HUES64 (cell line): Measurements from ENCODE around the gene EEA1.
"Not testable (repeated sequence)": the region's sequence is repeated elsewhere in the genome, so short reads cannot be mapped to it uniquely, and the experiment has no call there.

ENCODE experiments used
- H3K27ac ChIP-seq: 2 replicates; pipeline ENCODE4 v1.7.0; 2013; ENCODE audit warnings: low read depth, low read length, inconsistent platforms
- H3K27me3 ChIP-seq: 2 replicates; pipeline ENCODE4 v1.6.1; 2013; ENCODE audit warnings: mild to moderate bottlenecking, low read length; ENCODE audit not compliant: insufficient read depth
- H3K36me3 ChIP-seq: 2 replicates; pipeline ENCODE4 v1.6.1; 2013; ENCODE audit warnings: mild to moderate bottlenecking, low read length; ENCODE audit not compliant: insufficient read depth
- H3K4me1 ChIP-seq: 2 replicates; pipeline ENCODE4 v1.6.1; 2013; ENCODE audit warnings: mild to moderate bottlenecking, low read length, moderate library complexity; ENCODE audit not compliant: insufficient read depth
- H3K4me3 ChIP-seq: 2 replicates; pipeline ENCODE4 v1.5.1; 2013; ENCODE audit warnings: mild to moderate bottlenecking, low read length, moderate library complexity
- H3K9ac ChIP-seq: 2 replicates; pipeline ENCODE4 v1.6.1; 2013; ENCODE audit warnings: mild to moderate bottlenecking, low read depth, low read length
- H3K9me3 ChIP-seq: 2 replicates; pipeline ENCODE4 v1.6.1; 2013; ENCODE audit warnings: low read depth, low read length; ENCODE audit not compliant: insufficient read depth
- WGBS: fragments of 150-250, 120-280 bp; methylation state at CpG from one replicate; pipeline ENCODE4 v1.1.7; 2013; ENCODE audit warnings: missing lambda C conversion rate; 5-methylcytosine and 5-hydroxymethylcytosine counted together

EEA1 gene

DNA sequence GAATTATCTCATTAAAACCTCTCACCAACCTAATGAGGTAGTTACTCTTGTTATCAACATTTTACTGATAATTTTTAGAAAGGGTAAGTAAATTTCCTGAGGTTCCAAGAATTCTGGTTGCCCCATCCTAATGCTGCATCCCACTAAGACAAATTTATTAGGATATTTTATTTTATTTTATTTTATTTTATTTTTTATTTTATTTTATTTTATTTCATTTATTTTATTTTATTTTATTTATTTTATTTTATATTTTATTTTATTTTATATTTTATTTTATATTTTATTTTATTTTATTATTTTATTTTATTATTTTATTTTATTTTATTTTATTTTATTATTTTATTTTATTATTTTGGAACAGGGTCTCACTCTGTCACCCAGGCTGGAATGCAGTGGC, 179.4 kb downstream of the EEA1 start:
- not testable (repeated sequence) for H3K27me3 ChIP-seq, H3K4me1 ChIP-seq, H3K4me3 ChIP-seq, H3K9me3 ChIP-seq, H3K9ac ChIP-seq, H3K36me3 ChIP-seq, H3K27ac ChIP-seq

DNA sequence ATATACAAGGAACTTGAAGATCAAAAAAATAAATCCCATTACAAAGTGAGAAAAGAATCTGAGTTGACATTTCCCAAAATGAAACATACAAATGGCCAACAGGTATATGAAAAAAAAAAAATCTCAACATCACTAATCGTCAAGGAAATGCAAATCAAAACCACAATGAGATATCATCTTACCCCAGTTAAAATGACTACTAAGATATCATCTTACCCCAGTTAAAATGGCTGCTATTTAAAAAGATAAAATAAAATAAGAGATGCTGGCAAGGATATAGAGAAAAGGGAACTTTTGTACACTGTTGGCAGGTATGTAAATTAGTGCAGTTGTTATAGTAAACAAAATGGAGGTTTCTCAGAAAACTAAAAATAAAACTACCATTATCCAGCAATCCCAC, 181.9 kb downstream of the EEA1 start:
- H3K4me1 ChIP-seq, result no peaks in the 10 kb centered on the region
- no peak overlapping the region for H3K9ac ChIP-seq
- H3K9me3 ChIP-seq, result no peaks in the 10 kb centered on the region
- 100% methylated on average over 1 of the region's 1 CpG for whole genome bisulfite sequencing
- H3K36me3 ChIP-seq, result no peaks in the 10 kb centered on the region
- H3K27me3 ChIP-seq, result no peaks in the 10 kb centered on the region
- no peak overlapping the region for H3K4me3 ChIP-seq
- no peak overlapping the region for H3K27ac ChIP-seq

GRCh38 chr12:92745856-92746550, 183.1 kb downstream of the EEA1 start:
- no peak overlapping the region for H3K27ac ChIP-seq
- H3K4me1 ChIP-seq, result no peaks in the 10 kb centered on the region
- no peak overlapping the region for H3K9ac ChIP-seq
- WGBS, result 86% methylated on average over 4 of the region's 4 CpGs
- no peaks in the 10 kb centered on the region for H3K9me3 ChIP-seq
- H3K4me3 ChIP-seq, result no peak overlapping the region
- no peaks in the 10 kb centered on the region for H3K36me3 ChIP-seq
- no peaks in the 10 kb centered on the region for H3K27me3 ChIP-seq

DNA sequence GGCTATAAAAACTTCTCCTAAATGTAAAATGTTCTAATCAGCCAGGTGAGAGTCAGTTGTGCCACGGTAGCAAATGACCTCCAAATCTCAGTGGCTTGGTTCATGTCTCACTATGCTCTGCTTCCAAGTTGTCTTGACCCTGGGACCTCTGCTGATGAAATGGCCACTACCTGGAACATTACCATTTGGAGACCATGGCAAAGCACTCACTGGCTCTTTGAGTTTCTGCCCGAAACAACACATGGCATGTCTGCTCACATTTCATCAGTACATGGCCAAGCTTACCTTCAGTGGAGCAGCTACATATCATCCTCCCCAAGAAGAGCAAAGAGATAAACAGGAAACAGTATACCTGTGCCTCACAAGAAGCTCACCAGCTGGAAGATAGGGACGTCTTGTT, 186.1 kb downstream of the EEA1 start:
- Histone ChIP-seq H3K36me3 (no peaks in the 10 kb centered on the region), H3K4me3 (no peak overlapping the region), H3K27me3 (no peaks in the 10 kb centered on the region), H3K9me3 (no peaks in the 10 kb centered on the region), H3K4me1 (no peaks in the 10 kb centered on the region), H3K9ac (no peak overlapping the region), H3K27ac (no peak overlapping the region)
- 95% methylated on average over 3 of the region's 3 CpGs for WGBS

DNA sequence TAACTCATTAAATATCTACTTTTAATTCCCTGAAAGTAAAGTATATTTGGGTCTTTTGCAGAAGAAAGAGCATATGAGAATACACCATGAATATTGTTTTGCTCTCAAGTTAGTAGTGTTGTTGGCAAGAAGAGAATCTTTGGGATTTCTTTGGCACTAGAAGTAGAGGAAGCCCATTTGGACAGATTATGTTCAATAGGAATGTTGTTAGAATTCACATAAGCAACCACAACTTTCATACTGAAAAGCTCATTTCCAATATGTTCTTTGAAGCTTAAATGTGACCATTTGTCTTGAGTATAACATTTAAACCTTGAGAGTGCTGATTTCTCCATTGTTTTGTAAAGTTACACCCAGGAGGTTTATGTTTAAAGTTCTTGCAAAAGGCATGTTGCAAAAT, 188.7 kb downstream of the EEA1 start:
- no peak overlapping the region for H3K9ac ChIP-seq

DNA sequence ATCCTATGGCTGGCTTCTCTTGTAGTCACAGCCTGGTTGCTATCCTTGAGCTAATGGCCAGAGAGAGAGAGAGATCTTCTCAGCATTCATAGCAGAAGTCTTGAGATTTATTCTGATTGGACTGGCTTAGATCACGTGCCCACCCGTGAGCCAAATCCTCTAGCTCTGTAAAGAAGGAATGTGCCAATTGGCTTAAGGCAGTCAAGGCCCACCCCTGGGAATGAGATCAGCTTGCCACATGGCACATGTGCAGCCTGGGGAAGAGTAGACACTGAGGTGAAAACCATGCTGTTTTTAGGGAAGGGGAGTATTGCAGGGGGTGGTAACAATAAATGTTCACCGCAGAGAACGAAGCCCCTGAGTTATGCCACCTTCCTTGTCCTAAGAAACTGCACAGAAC, 190.0 kb downstream of the EEA1 start:
- WGBS, result 92% methylated on average over 4 of the region's 4 CpGs

More for the DNA sequence above, 188.7 kb downstream of the EEA1 start:
- Histone ChIP-seq H3K4me3 (no peak overlapping the region), H3K27ac (no peak overlapping the region), H3K9me3 (no peaks in the 10 kb centered on the region), H3K4me1 (no peaks in the 10 kb centered on the region), H3K36me3 (no peaks in the 10 kb centered on the region), H3K27me3 (no peaks in the 10 kb centered on the region)

DNA sequence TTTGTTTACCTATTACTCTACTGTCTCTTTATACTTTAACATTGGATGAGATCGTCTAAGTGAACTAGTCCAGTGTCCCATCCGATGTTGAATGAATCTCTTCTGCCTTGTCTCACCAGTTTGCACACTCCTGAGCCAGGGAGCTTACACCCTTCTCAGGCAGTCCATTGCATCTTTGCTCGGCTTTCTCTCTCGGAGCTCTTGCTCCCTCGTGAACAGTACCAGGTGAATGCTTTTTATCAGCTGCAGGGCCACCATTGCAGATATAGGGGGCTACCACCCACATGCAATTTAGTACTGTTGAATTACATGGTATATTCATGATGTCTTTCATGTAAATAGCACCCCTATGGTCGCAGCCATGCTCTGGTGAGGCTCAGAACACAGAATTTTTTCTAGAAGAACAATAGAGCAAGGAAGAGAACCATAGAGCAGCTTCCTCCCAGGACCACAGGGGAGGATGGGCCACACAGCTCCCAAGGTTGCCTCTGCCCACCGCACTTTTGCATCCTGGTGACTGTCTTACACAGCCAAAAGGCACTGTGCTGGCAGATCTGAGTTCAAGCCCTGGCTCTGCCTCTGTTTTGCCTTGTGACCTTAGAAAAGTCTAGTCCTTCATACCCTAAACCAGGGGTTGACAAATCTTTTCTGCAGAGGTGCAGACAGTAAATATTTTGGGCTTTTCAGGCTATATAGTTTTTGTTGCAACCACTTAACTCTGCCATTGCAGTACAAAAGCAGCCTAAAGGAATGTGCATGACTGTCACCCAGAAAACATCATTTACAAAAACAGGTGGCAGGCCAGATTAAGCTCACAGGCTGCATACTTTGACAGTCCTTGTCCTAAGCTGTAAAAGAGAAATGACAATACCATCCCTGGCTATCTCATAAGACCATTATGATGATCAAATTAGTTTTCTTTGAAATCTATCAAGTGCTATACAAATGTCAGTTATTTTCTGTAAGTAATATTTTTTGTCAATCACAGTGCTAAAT, 190.9 kb downstream of the EEA1 start:
- H3K9me3 ChIP-seq, result no peaks in the 10 kb centered on the region
- no peak overlapping the region for H3K4me3 ChIP-seq
- no peaks in the 10 kb centered on the region for H3K27me3 ChIP-seq
- H3K27ac ChIP-seq, result no peak overlapping the region
- 86% methylated on average over 7 of the region's 7 CpGs for WGBS
- no peaks in the 10 kb centered on the region for H3K4me1 ChIP-seq
- no peaks in the 10 kb centered on the region for H3K36me3 ChIP-seq
- H3K9ac ChIP-seq, result no peak overlapping the region

More for the DNA sequence above, 190.0 kb downstream of the EEA1 start:
- Histone ChIP-seq H3K9me3 (no peaks in the 10 kb centered on the region), H3K9ac (no peak overlapping the region), H3K36me3 (no peaks in the 10 kb centered on the region), H3K4me3 (no peak overlapping the region), H3K27ac (no peak overlapping the region), H3K4me1 (no peaks in the 10 kb centered on the region), H3K27me3 (no peaks in the 10 kb centered on the region)

DNA sequence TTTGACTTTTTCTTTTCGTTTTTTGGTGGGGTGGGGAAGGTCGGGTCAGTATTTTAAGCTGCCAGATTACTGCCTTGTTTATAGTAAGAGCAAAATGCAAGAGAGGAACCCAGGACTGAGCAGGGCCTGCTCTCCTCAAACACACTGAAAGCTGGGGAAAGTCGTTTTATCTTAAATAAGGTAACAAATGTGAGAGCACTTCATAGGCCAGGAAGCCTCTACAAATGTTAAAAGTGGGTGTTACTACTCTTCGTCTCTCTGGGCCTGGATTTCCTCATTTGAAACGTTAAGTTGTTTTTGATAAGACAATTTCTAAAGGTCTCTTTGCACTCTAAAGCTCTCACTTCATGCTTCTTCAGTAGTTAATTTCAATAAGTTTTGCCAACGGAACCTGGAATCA, 192.5 kb downstream of the EEA1 start:
- no peaks in the 10 kb centered on the region for H3K36me3 ChIP-seq
- 89% methylated on average over 5 of the region's 6 CpGs for WGBS
- no peaks in the 10 kb centered on the region for H3K27me3 ChIP-seq
- H3K9me3 ChIP-seq, result no peaks in the 10 kb centered on the region
- no peak overlapping the region for H3K9ac ChIP-seq
- H3K27ac ChIP-seq, result no peak overlapping the region
- no peaks in the 10 kb centered on the region for H3K4me1 ChIP-seq
- H3K4me3 ChIP-seq, result no peak overlapping the region

DNA sequence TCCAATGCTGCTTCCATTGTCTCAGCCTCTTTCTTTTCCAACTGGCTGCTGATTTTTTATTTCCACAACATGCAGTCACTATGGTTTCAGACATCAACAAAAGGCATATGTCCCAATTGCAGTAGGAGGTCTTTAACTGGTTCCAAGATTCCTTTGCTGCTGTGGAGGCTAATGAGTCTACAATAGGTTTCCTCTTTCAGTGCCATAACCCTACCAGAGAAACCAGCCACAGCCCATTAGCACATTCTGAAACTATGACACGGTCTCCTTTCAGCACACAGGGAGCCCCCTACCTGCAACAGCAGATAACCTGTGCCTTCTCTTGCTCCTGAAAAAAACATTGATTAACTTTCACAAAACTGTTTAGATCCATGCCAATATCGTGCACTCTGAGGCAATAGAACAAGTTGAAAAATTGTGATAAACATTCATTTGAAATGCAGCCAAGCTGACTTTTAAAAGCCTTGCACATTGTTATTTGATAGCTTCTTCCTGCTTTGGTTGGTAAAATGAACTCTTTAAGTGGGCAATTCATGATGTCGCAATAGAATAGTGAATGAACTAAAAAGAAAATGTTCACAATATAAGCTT, 193.9 kb downstream of the EEA1 start:
- no peaks in the 10 kb centered on the region for H3K9me3 ChIP-seq
- H3K4me1 ChIP-seq, result no peaks in the 10 kb centered on the region
- H3K9ac ChIP-seq, result no peak overlapping the region
- H3K27me3 ChIP-seq, result no peaks in the 10 kb centered on the region
- H3K27ac ChIP-seq, result no peak overlapping the region
- H3K4me3 ChIP-seq, result no peak overlapping the region
- H3K36me3 ChIP-seq, result no peaks in the 10 kb centered on the region
- WGBS, result 92% methylated on average over 3 of the region's 3 CpGs

GRCh38 chr12:92733661-92734060, 195.4 kb downstream of the EEA1 start:
- no peaks in the 10 kb centered on the region for H3K36me3 ChIP-seq
- H3K27me3 ChIP-seq, result no peaks in the 10 kb centered on the region
- H3K9me3 ChIP-seq, result no peaks in the 10 kb centered on the region
- WGBS, result 87% methylated on average over 3 of the region's 3 CpGs
- H3K27ac ChIP-seq, result no peak overlapping the region
- H3K4me1 ChIP-seq, result no peaks in the 10 kb centered on the region
- no peak overlapping the region for H3K4me3 ChIP-seq
- H3K9ac ChIP-seq, result no peak overlapping the region

GRCh38 chr12:92733181-92733580, 195.9 kb downstream of the EEA1 start:
- Histone ChIP-seq H3K27me3 (no peaks in the 10 kb centered on the region), H3K9ac (no peak overlapping the region), H3K4me3 (no peak overlapping the region), H3K36me3 (no peaks in the 10 kb centered on the region), H3K27ac (no peak overlapping the region), H3K9me3 (no peaks in the 10 kb centered on the region), H3K4me1 (no peaks in the 10 kb centered on the region)
- 93% methylated on average over 6 of the region's 6 CpGs for WGBS
